BJ (cell line): ENCODE data around the gene MBD3. TPM values are rescaled to one million over a fixed set of nuclear protein-coding genes. Genes with fewer than 3 reads are reported as not detected.

Source experiments
- CTCF ChIA-PET: fragments of 350-600 bp; formaldehyde crosslinking; extraction: SDS; loops from one replicate; lab custom pipeline; 2021; ENCODE audit warnings: antibody characterized with exemption, inconsistent platforms; lab: Yijun Ruan, JAX
- POLR2A ChIA-PET: fragments of 300-600 bp; sonication (Branson Sonifier 250); formaldehyde crosslinking; extraction: SDS; loops from one replicate; lab custom pipeline; 2021; ENCODE audit warnings: antibody characterized with exemption; lab: Charles Lee
- DNase-seq: peaks from one replicate; pipeline ENCODE4 v3.0.0-alpha.2; 2011; ENCODE audit warnings: low read depth
- H3K27me3 ChIP-seq: 2 replicates; pipeline ENCODE4 v1.6.0; 2011; ENCODE audit warnings: low read length; ENCODE audit not compliant: control insufficient read depth, insufficient read depth
- H3K36me3 ChIP-seq: 2 replicates; pipeline ENCODE4 v1.5.1; 2011; ENCODE audit warnings: low read length; ENCODE audit not compliant: control insufficient read depth, insufficient read depth
- H3K4me3 ChIP-seq: 2 replicates; pipeline ENCODE4 v1.5.1; 2011; ENCODE audit warnings: low read depth, mild to moderate bottlenecking, control low read depth, low read length
- CTCF ChIP-seq: IDR thresholded peaks from 2 replicates; pipeline ENCODE4 v1.5.1; 2011; ENCODE audit warnings: low read depth, mild to moderate bottlenecking, control low read depth, inconsistent platforms, low read length, moderate library complexity; ENCODE audit not compliant: insufficient read depth
- polyA plus RNA-seq: library from polyadenylated mRNA; depleted of rRNA; stranded (reverse); fragments of >200 nt; gene quantifications from 2 replicates; pipeline ENCODE4 v1.2.3, GENCODE V29; 2011

Gene MBD3
- polyA plus RNA-seq, 1 experiment: 53.4 TPM

GRCh38 chr19:1560286-1560882 is 32.3 kb downstream of the MBD3 start:
- Histone ChIP-seq H3K36me3 (peaks cover 8% of the 10 kb centered on the region), H3K4me3 (no peak overlapping the region), H3K27me3 (no peaks in the 10 kb centered on the region)
- ChIA-PET POLR2A (no interaction called here), CTCF (interaction anchor here (1.0 kb wide), 1 partner anchor 14 kb away, joined by 4 read pairs; no protein-coding TSS in a partner anchor)
- no peak for TF ChIP-seq CTCF
- DNase-seq: no peak

- DNase-seq: no peak
- Histone ChIP-seq H3K4me3 (no peak overlapping the region), H3K27me3 (no peaks in the 10 kb centered on the region), H3K36me3 (peaks cover 8% of the 10 kb centered on the region)
- TF ChIP-seq CTCF: no peak
- ChIA-PET POLR2A (no interaction called here), CTCF (interaction anchor here (1.4 kb wide), 1 partner anchor 12 kb away, joined by 4 read pairs; no protein-coding TSS in a partner anchor)
Measured at GRCh38 chr19:1558552-1558951, 34.1 kb downstream of the MBD3 start.

- CTCF ChIA-PET: no interaction called here
- Histone ChIP-seq H3K4me3 (no peak overlapping the region), H3K36me3 (peaks cover 8% of the 10 kb centered on the region), H3K27me3 (no peaks in the 10 kb centered on the region)
- DNase-seq: no peak
- POLR2A ChIA-PET: no interaction called here
- no peak for TF ChIP-seq CTCF
Measured at GRCh38 chr19:1556390-1557070, 36.1 kb downstream of the MBD3 start.

GRCh38 chr19:1555487-1556389 is 36.9 kb downstream of the MBD3 start:
- no peak overlapping the region for H3K4me3 ChIP-seq
- POLR2A ChIA-PET: no interaction called here
- no peak for TF ChIP-seq CTCF
- H3K36me3 ChIP-seq: peaks cover 8% of the 10 kb centered on the region
- no peaks in the 10 kb centered on the region for H3K27me3 ChIP-seq
- CTCF ChIA-PET: interaction anchor here (1.7 kb wide), 1 partner anchor 10 kb away, joined by 7 read pairs; no protein-coding TSS in a partner anchor
- DNase-seq: no peak

GRCh38 chr19:1554968-1555367 is 37.7 kb downstream of the MBD3 start:
- CTCF ChIA-PET: interaction anchor here (0.9 to 1.7 kb wide), 4 partner anchors 9 to 206 kb away, joined by 3 to 7 read pairs (median 3); no protein-coding TSS in a partner anchor
- Histone ChIP-seq H3K36me3 (peaks cover 6% of the 10 kb centered on the region), H3K27me3 (no peaks in the 10 kb centered on the region), H3K4me3 (no peak overlapping the region)
- no peak for DNase-seq
- POLR2A ChIA-PET: no interaction called here
- TF ChIP-seq CTCF: no peak
